ENCODE results near the gene PTPRN.

GRCh38 chr2:219252900-219253752, 56.1 kb downstream of the PTPRN start, which contains the start of gene TUBA4B:
- no peak for TF ChIP-seq CTCF (IDR thresholded peaks at IDR 0.05)
- TF ChIP-seq POLR2A (IDR thresholded peaks at IDR 0.05), result no peak

All from tibial nerve (tissue), 3 donors.